GM12878 (cell line): ENCODE results near the gene MICAL3.

Source experiments
- CREB1 ChIP-seq: IDR thresholded peaks from 2 replicates; pipeline ENCODE4 v1.6.1; 2012; ENCODE audit warnings: low read depth, mild to moderate bottlenecking, inconsistent platforms
- EZH2 ChIP-seq: IDR thresholded peaks from 2 replicates; pipeline ENCODE4 v1.6.1; 2012; ENCODE audit warnings: low read depth, mild to moderate bottlenecking, control low read depth, inconsistent platforms, low read length, borderline replicate concordance; ENCODE audit not compliant: control insufficient read depth
- KDM1A ChIP-seq: fragments of 200-600 bp; sonication (generic); IDR thresholded peaks from 2 replicates; pipeline ENCODE4 v1.6.1; 2016; ENCODE audit warnings: borderline replicate concordance
- SIN3A ChIP-seq: IDR thresholded peaks from 2 replicates; pipeline ENCODE4 v1.6.1; 2012; ENCODE audit warnings: low read depth, low read length, improper control_type of control experiment
- YY1 ChIP-seq: IDR thresholded peaks from 2 replicates; pipeline ENCODE4 v1.6.1; 2011; ENCODE audit warnings: low read depth, mild to moderate bottlenecking, low read length
- ZNF217 ChIP-seq: fragments of 450-650 bp; IDR thresholded peaks from 2 replicates; pipeline ENCODE4 v1.6.1; 2017; ENCODE audit warnings: antibody characterized with exemption, mild to moderate bottlenecking
- TF ChIP-seq, protein P1 (sequence below), 3 experiments: IDR thresholded peaks in 2 of 3; conservative IDR thresholded peaks in 1 of 3; 2 replicates each; pipeline ENCODE4 v1.5.1; 2011; ENCODE audit warnings: low read depth in 3 of 3, low read length in 3 of 3, mild to moderate bottlenecking in 3 of 3, control low read depth in 2 of 3, moderate library complexity in 2 of 3, inconsistent platforms in 1 of 3, mixed read lengths in 1 of 3; ENCODE audit not compliant: control insufficient read depth in 2 of 3, insufficient read depth in 1 of 3; ENCODE audit errors: extremely low read depth in 1 of 3

DNA sequence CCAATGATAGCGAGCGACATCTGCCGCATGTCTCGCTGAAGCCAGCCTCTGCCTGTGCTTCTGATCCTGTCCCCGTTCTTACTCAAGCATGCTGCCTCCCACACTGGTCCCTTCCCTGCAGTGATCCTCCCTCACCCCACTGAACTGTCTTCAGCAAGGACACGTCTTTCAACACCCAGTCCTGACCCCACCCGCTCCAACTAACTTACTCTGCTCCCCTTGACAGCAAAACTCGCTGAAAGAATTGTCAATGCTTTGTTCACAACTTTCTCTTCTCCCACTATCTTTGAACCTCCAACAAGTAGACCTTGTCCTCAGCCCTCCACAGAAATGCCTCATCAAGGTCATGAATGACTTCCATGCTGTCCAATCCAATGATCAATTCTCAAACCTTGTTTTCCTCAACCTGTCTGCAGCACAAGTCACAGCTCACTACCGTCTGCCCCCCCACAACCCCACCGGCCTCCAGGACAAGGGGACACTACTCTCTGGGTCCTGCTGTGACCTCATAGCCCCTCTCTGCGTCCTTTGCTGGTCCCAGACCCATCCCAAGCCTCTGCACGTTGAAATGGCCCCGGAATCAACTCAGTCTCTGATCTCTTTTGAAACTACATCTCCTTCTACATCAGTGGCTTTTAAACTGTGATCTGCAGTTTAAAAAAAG lies 108.0 kb downstream of the MICAL3 start:
- TF ChIP-seq, protein P1, sequence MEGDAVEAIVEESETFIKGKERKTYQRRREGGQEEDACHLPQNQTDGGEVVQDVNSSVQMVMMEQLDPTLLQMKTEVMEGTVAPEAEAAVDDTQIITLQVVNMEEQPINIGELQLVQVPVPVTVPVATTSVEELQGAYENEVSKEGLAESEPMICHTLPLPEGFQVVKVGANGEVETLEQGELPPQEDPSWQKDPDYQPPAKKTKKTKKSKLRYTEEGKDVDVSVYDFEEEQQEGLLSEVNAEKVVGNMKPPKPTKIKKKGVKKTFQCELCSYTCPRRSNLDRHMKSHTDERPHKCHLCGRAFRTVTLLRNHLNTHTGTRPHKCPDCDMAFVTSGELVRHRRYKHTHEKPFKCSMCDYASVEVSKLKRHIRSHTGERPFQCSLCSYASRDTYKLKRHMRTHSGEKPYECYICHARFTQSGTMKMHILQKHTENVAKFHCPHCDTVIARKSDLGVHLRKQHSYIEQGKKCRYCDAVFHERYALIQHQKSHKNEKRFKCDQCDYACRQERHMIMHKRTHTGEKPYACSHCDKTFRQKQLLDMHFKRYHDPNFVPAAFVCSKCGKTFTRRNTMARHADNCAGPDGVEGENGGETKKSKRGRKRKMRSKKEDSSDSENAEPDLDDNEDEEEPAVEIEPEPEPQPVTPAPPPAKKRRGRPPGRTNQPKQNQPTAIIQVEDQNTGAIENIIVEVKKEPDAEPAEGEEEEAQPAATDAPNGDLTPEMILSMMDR (IDR thresholded peaks at IDR 0.05 in 2 of 3, conservative IDR thresholded peaks at IDR 0.05 in 1 of 3; ENCODE audit: control insufficient read depth in 2 of 3, extremely low read depth in 1 of 3, insufficient read depth in 1 of 3, low read depth in 3 of 3, low read length in 3 of 3): no peak
- TF ChIP-seq ZNF217: no peak
- no peak for TF ChIP-seq CREB1
- no peak for TF ChIP-seq KDM1A
- no peak for TF ChIP-seq YY1
- TF ChIP-seq SIN3A: no peak
- no peak for TF ChIP-seq EZH2
